AG10803 (cell line): ENCODE data around the gene UTP4.

Experiments
- DNase-seq: peaks from one replicate; pipeline ENCODE4 v3.0.0; 2010; ENCODE audit warnings: low read depth
- H3K4me3 ChIP-seq: 2 replicates; pipeline ENCODE4 v1.5.1; 2011; ENCODE audit warnings: mild to moderate bottlenecking, low read length, control low read depth
- TF ChIP-seq, protein P1 (sequence below): conservative IDR thresholded peaks from 2 replicates; pipeline ENCODE4 v1.5.1; 2011; ENCODE audit warnings: mild to moderate bottlenecking, low read length, control low read depth, inconsistent platforms

Gene UTP4

DNA sequence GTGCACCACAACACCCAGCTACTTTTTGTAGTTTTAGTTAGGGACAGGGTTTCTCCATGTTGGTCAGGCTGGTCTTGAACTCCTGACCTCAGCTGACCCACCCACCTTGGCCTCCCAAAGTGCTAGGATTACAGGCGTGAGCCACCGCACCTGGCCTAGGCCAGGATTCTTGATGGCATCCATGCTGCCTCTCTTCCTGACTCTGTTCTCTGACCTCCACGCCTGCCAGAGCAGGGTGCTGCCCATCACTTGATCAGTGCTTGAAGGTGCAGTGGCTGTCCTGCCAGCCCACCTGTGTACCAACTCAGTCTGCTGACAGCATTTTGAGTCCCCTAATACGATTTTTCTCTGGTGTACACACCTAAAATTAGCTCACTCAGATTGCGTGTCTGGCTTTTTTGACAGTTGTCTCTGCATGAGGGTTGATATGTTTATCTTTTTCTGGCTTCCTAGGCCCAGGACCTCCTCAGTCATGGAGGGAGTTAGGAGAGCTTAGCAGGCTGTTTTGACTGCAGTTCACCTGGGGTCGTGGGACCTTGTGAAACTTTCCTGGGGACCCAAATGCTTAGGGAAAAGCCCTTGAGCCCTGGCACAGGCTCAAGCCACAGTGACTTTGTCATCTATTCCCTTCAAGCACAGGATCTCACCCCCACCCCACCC is 21.1 kb upstream of the UTP4 start:
- TF ChIP-seq, protein P1, sequence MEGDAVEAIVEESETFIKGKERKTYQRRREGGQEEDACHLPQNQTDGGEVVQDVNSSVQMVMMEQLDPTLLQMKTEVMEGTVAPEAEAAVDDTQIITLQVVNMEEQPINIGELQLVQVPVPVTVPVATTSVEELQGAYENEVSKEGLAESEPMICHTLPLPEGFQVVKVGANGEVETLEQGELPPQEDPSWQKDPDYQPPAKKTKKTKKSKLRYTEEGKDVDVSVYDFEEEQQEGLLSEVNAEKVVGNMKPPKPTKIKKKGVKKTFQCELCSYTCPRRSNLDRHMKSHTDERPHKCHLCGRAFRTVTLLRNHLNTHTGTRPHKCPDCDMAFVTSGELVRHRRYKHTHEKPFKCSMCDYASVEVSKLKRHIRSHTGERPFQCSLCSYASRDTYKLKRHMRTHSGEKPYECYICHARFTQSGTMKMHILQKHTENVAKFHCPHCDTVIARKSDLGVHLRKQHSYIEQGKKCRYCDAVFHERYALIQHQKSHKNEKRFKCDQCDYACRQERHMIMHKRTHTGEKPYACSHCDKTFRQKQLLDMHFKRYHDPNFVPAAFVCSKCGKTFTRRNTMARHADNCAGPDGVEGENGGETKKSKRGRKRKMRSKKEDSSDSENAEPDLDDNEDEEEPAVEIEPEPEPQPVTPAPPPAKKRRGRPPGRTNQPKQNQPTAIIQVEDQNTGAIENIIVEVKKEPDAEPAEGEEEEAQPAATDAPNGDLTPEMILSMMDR, result no peak
- DNase-seq, result no peak
- no peak overlapping the region for H3K4me3 ChIP-seq

DNA sequence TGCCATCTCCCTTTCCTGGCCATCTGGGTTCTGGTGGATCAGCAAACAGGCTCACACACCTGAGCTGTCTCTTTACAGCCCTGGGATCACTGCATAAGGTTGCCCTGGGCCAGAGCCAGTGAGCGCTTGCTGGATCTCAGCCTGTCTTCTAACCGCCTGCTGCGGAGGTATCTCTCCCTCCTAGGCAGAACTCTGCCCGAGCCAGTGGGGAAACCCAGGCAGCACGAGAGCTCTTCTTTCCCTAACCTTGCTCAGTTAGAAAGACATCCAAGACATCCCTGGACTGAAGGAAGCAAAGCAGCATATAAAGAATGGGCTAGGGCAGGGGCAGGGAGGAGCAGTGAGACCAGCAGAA is 20.6 kb upstream of the UTP4 start:
- TF ChIP-seq, protein P1, result no peak
- DNase-seq, result no peak
- no peak overlapping the region for H3K4me3 ChIP-seq

GRCh38 chr16:69112285-69113129 is 19.9 kb upstream of the UTP4 start:
- DNase-seq, result peak; percentile 29
- H3K4me3 ChIP-seq, result no peak overlapping the region
- TF ChIP-seq, protein P1, result peak; percentile 69

GRCh38 chr16:69113216-69113615 is 19.2 kb upstream of the UTP4 start:
- TF ChIP-seq, protein P1, result no peak
- no peak for DNase-seq
- H3K4me3 ChIP-seq, result no peak overlapping the region

DNA sequence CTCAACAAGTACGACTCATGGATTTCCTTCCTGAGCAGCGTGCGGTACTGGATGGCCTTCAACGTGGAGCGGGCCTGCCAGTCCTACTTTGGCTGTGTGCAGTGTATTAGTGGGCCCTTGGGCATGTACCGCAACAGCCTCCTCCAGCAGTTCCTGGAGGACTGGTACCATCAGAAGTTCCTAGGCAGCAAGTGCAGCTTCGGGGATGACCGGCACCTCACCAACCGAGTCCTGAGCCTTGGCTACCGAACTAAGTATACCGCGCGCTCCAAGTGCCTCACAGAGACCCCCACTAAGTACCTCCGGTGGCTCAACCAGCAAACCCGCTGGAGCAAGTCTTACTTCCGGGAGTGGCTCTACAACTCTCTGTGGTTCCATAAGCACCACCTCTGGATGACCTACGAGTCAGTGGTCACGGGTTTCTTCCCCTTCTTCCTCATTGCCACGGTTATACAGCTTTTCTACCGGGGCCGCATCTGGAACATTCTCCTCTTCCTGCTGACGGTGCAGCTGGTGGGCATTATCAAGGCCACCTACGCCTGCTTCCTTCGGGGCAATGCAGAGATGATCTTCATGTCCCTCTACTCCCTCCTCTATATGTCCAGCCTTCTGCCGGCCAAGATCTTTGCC is 18.0 kb upstream of the UTP4 start:
- DNase-seq, result no peak
- TF ChIP-seq, protein P1, result no peak
- no peak overlapping the region for H3K4me3 ChIP-seq

GRCh38 chr16:69114976-69115355 is 17.5 kb upstream of the UTP4 start:
- H3K4me3 ChIP-seq, result no peak overlapping the region
- DNase-seq, result no peak
- TF ChIP-seq, protein P1, result no peak
